T-helper 2 cell (primary cell): ENCODE measurements around the gene LETMD1.
"Not testable (repeated sequence)": the region's sequence is repeated elsewhere in the genome, so short reads cannot be mapped to it uniquely, and the experiment has no call there.

Experiments
- DNase-seq, 5 experiments: peaks; one replicate each; pipeline versions ENCODE4 v3.0.0 to v3.0.0-alpha.2; 2012 to 2022
- total RNA-seq, 2 donors: gene quantifications; one replicate each; lab custom pipeline; 2026; lab: John Stamatoyannopoulos, UW

LETMD1 gene
- 42.4 to 65.9 reads per million in 2 donors for total RNA-seq

GRCh38 chr12:51047655-51048540, at the start of gene LETMD1:
TSS of gene LETMD1 (plus strand) at chr12:51048327. CDS start at chr12:51048357, 30 bp downstream.
- DNase-seq = peak; percentile 59 to 98 (median 88)

- no peak for DNase-seq
Measured at GRCh38 chr12:50999093-50999492, 49.0 kb upstream of the LETMD1 start.

- no peak for DNase-seq
Measured at GRCh38 chr12:51000245-51000644, 47.9 kb upstream of the LETMD1 start.

- DNase-seq = no peak
Measured at GRCh38 chr12:51001799-51002198, 46.3 kb upstream of the LETMD1 start.

- no peak for DNase-seq
Measured at GRCh38 chr12:51004504-51004903, 43.6 kb upstream of the LETMD1 start.

GRCh38 chr12:51005030-51005429, 43.1 kb upstream of the LETMD1 start:
- no peak for DNase-seq

GRCh38 chr12:51005671-51006070, 42.5 kb upstream of the LETMD1 start:
- DNase-seq = no peak

GRCh38 chr12:51008329-51009055, 39.6 kb upstream of the LETMD1 start:
- no peak for DNase-seq

- peak in 3 of 5 experiments; percentile 15 to 77 (median 30) for DNase-seq
Measured at GRCh38 chr12:51009056-51009440, 39.1 kb upstream of the LETMD1 start.

GRCh38 chr12:51011955-51012354, 36.2 kb upstream of the LETMD1 start:
- no peak for DNase-seq

GRCh38 chr12:51012570-51013236, 35.4 kb upstream of the LETMD1 start:
- peak in 1 of 5 experiments; percentile 20 for DNase-seq

GRCh38 chr12:51013441-51013840, 34.7 kb upstream of the LETMD1 start:
- DNase-seq = no peak

GRCh38 chr12:51014467-51014866, 33.7 kb upstream of the LETMD1 start:
- DNase-seq = not testable (repeated sequence)

GRCh38 chr12:51017452-51017851, 30.7 kb upstream of the LETMD1 start:
- DNase-seq = no peak

- no peak for DNase-seq
Measured at GRCh38 chr12:51018956-51019355, 29.2 kb upstream of the LETMD1 start.

GRCh38 chr12:51019927-51020326, 28.2 kb upstream of the LETMD1 start:
- DNase-seq = no peak

GRCh38 chr12:51020448-51021182, 27.5 kb upstream of the LETMD1 start:
- peak in 1 of 5 experiments; percentile 75 for DNase-seq

- DNase-seq = peak in 1 of 5 experiments; percentile 55
Measured at GRCh38 chr12:51021694-51022093, 26.4 kb upstream of the LETMD1 start.

- no peak for DNase-seq
Measured at GRCh38 chr12:51023625-51024382, 24.3 kb upstream of the LETMD1 start.

- DNase-seq = peak in 1 of 5 experiments; percentile 34
Measured at GRCh38 chr12:51025338-51025835, 22.7 kb upstream of the LETMD1 start.
